Endodermal cell (in vitro differentiated cells): ENCODE measurements around the gene ARL6IP4. TPM values are rescaled to one million over a fixed set of nuclear protein-coding genes. Genes with fewer than 3 reads are reported as not detected.

Experiments
- DNase-seq: peaks from one replicate; pipeline ENCODE4 v3.0.0-alpha.2; 2017
- H3K27ac ChIP-seq: 2 replicates; pipeline ENCODE4 v1.5.1; 2013; ENCODE audit warnings: mild to moderate bottlenecking, low read depth, low read length, moderate library complexity
- H3K27me3 ChIP-seq: 2 replicates; pipeline ENCODE4 v1.6.1; 2013; ENCODE audit warnings: mild to moderate bottlenecking, low read length, moderate library complexity; ENCODE audit not compliant: insufficient read depth, control insufficient read depth, poor library complexity, severe bottlenecking
- H3K36me3 ChIP-seq: 2 replicates; pipeline ENCODE4 v1.7.0; 2013; ENCODE audit warnings: mild to moderate bottlenecking, low read length, moderate library complexity; ENCODE audit not compliant: control insufficient read depth, insufficient read depth
- H3K4me1 ChIP-seq: one replicate; pipeline ENCODE4 v1.7.0; 2013; ENCODE audit warnings: low read length; ENCODE audit not compliant: control insufficient read depth, insufficient read depth
- H3K4me3 ChIP-seq: 2 replicates; pipeline ENCODE4 v1.5.1; 2013; ENCODE audit warnings: mild to moderate bottlenecking, low read length, moderate library complexity
- H3K9ac ChIP-seq: 2 replicates; pipeline ENCODE4 v1.6.1; 2013; ENCODE audit warnings: mild to moderate bottlenecking, low read length, moderate library complexity; ENCODE audit not compliant: poor library complexity, severe bottlenecking; ENCODE audit errors: extremely low read depth
- H3K9me3 ChIP-seq: 2 replicates; pipeline ENCODE4 v1.6.1; 2013; ENCODE audit warnings: mild to moderate bottlenecking, low read length, moderate library complexity; ENCODE audit not compliant: control insufficient read depth
- H3K27ac Mint-ChIP-seq: 2 replicates; pipeline ENCODE4 v1.8.0; 2020; ENCODE audit warnings: mixed read lengths
- H3K27me3 Mint-ChIP-seq: 2 replicates; pipeline ENCODE4 v1.8.0; 2021; ENCODE audit warnings: mild to moderate bottlenecking, mixed read lengths; ENCODE audit not compliant: insufficient read depth
- H3K36me3 Mint-ChIP-seq: 2 replicates; pipeline ENCODE4 v1.8.0; 2020; ENCODE audit warnings: low read depth, mixed read lengths
- H3K4me1 Mint-ChIP-seq: 2 replicates; pipeline ENCODE4 v1.8.0; 2020; ENCODE audit warnings: mixed read lengths
- H3K4me3 Mint-ChIP-seq: 2 replicates; pipeline ENCODE4 v1.8.0; 2020; ENCODE audit warnings: mild to moderate bottlenecking, moderate library complexity, mixed read lengths
- H3K9me3 Mint-ChIP-seq: 2 replicates; pipeline ENCODE4 v1.8.0; 2020; ENCODE audit warnings: mild to moderate bottlenecking, mixed read lengths
- WGBS, 2 experiments: methylation state at CpG; one replicate each; pipeline versions ENCODE4 v1.1.5 to v1.1.7; 2013; ENCODE audit warnings: missing lambda C conversion rate in 2 of 2, mixed read lengths in 1 of 2; ENCODE audit not compliant: insufficient coverage in 1 of 2, insufficient read length in 1 of 2; 5-methylcytosine and 5-hydroxymethylcytosine counted together
- total RNA-seq, 2 donors: library from RNA; stranded (reverse); fragmentation: NEBNext Ultra II Directional in 1 of 2; extraction: Animal tissue kit (Norgen Biotek cat#: 25700) in 1 of 2; gene quantifications; 2 replicates in 1 of 2; 3 replicates in 1 of 2; pipeline ENCODE4 v1.2.1, GENCODE V29; 2021
- TF ChIP-seq, protein P1 (sequence below): fragments of 200-600 bp; sonication (generic); conservative IDR thresholded peaks from 2 replicates; pipeline ENCODE4 v1.5.0; 2021; ENCODE audit warnings: antibody characterized with exemption, mild to moderate bottlenecking

The ARL6IP4 gene
- total RNA-seq, 2 donors from 2014 or later: 136 to 149 TPM

DNA sequence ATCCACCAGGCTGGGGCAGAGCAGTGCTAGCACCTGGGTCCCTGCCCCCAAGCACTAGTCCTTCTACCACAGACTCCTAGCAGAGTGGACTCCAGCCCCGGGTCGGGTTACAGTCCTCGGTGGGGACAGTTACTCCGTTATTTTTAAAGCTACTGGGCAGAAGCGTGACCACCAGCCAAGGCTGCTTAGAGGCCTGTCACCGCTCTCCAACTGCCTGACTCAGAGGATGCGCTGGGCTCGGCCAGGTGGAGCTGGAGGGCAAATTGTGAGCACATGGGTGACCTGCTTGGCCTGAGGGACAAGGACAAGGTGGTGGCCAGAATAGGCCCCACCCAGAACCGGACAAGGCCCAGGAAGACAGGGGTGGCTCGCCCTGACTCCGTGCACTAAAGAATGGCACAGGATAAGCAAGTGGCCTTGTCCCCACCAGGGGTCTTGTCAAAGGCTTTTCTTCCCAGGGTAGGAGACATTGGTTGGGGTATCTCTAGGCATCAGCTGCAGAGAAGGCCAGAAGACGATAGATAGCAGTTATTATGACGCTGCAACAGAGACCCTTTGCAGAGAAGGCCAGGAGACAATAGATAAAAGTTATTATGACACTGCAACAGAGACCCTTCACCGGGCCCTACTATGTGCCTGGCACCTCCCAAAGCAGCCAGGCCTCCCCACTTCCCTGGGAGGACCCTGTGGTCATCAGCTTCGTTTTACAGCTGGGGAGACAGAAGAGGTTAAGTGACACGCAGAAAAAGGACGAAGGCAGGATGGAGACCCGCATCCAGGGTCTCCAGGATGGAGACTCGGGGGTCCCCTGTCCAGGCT lies 15.8 kb upstream of the ARL6IP4 start:
- no peak overlapping the region for H3K27ac ChIP-seq
- no peak overlapping the region for H3K9ac ChIP-seq
- no peaks in the 10 kb centered on the region for H3K27me3 ChIP-seq
- H3K9me3 ChIP-seq: no peaks in the 10 kb centered on the region
- peak; percentile 57 for DNase-seq
- peaks cover 11% of the 10 kb centered on the region for H3K27me3 Mint-ChIP-seq
- 91 to 94% methylated on average over 14 to 19 of the region's 19 CpGs for WGBS, 2 experiments
- no peaks in the 10 kb centered on the region for H3K36me3 ChIP-seq
- no peak overlapping the region for H3K4me3 ChIP-seq
- H3K36me3 Mint-ChIP-seq: no peaks in the 10 kb centered on the region
- H3K4me1 ChIP-seq: peaks cover 3% of the 10 kb centered on the region
- H3K9me3 Mint-ChIP-seq: no peaks in the 10 kb centered on the region
- TF ChIP-seq, protein P1, sequence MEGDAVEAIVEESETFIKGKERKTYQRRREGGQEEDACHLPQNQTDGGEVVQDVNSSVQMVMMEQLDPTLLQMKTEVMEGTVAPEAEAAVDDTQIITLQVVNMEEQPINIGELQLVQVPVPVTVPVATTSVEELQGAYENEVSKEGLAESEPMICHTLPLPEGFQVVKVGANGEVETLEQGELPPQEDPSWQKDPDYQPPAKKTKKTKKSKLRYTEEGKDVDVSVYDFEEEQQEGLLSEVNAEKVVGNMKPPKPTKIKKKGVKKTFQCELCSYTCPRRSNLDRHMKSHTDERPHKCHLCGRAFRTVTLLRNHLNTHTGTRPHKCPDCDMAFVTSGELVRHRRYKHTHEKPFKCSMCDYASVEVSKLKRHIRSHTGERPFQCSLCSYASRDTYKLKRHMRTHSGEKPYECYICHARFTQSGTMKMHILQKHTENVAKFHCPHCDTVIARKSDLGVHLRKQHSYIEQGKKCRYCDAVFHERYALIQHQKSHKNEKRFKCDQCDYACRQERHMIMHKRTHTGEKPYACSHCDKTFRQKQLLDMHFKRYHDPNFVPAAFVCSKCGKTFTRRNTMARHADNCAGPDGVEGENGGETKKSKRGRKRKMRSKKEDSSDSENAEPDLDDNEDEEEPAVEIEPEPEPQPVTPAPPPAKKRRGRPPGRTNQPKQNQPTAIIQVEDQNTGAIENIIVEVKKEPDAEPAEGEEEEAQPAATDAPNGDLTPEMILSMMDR: no peak
- no peak overlapping the region for H3K4me3 Mint-ChIP-seq
- H3K27ac Mint-ChIP-seq: no peak overlapping the region
- H3K4me1 Mint-ChIP-seq: no peaks in the 10 kb centered on the region

DNA sequence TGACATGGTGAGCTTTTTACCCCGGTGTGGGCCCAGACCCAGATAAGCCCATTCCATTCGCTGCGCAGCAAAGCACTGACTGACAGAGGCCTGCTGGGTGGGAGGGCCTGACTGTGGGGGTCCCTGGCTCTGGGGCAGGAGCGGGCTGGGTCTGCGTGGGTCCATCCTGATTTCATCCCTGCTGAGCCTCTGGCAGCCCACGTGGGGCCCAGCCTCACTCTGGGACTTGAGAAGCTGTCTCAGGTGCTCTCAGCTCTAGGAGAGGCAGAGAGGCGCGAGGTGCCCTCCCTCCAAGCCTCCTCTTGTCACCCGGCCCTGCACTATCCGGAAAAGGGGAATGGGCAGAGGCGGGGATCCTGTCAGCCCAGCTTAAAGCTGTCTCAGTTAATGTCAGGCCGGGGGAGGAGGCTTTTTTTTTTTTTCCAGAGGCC lies 15.1 kb upstream of the ARL6IP4 start:
- TF ChIP-seq, protein P1: no peak

DNA sequence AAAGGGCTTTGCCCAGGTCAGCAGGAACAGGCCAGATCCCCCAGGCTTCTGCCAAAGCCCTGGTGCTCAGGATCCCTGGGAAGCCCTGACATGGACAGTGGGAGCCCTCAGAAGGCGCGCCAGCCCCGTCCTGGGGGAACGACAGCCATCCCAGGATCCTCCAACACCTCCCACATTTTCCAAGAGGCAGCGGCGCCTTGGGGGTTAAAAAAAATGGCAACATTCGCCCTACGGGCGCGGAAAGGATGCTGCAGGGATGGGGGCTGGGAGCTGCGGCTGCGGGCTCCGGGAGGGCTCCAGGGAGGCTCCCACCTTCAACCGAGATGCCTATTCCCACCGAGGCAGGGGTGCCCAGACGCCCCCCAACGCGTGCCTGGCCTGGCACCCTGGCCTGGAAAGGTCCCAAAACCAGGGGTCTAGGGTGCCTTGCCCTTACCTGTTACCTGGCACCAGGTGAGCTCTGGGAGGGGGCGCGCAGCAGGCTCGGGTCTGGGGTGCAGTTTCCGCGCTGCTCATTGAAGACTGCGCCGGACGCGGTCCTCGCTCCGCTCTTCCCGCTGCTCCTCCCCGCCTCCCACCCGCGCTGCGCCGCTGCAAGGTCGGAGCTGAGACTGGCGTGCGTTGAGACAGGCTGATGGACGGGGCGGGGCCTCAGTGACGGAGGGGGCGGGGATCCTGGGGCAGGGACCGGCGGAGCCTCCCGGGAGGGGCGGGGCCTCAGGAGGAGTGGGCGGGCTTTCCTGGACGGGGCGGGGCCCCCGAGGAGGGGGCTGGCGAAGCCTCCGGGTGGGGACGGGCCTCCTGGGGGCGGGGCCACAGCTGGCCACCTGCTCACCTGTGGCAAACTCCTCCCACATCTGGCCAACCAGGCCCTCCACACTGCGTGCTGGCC lies 14.4 kb upstream of the ARL6IP4 start, which contains the start of gene ABCB9:
ABCB9 (minus strand) TSS at position 613 of the 892 bp plus-strand sequence. CDS start 6,228 bp downstream, outside the sequence.
- Mint-ChIP-seq H3K4me1 (no peaks in the 10 kb centered on the region), H3K27ac (no peak within 1 kb of the TSS)
- WGBS, 2 experiments: 2 to 3% methylated on average over 16 to 54 of the region's 55 CpGs

More for the DNA sequence above, 15.1 kb upstream of the ARL6IP4 start:
- no peaks in the 10 kb centered on the region for H3K27me3 ChIP-seq
- H3K36me3 ChIP-seq: no peaks in the 10 kb centered on the region
- Mint-ChIP-seq H3K27ac (no peak overlapping the region), H3K9me3 (no peaks in the 10 kb centered on the region), H3K27me3 (peaks cover 11% of the 10 kb centered on the region), H3K36me3 (no peaks in the 10 kb centered on the region), H3K4me3 (peak overlapping the region; percentile 58), H3K4me1 (no peaks in the 10 kb centered on the region)
- H3K27ac ChIP-seq: no peak overlapping the region
- no peak overlapping the region for H3K9ac ChIP-seq
- DNase-seq: peak; percentile 64
- WGBS, 2 experiments: 53 to 60% methylated on average over 7 to 12 of the region's 12 CpGs
- H3K9me3 ChIP-seq: no peaks in the 10 kb centered on the region
- H3K4me3 ChIP-seq: peak overlapping the region; percentile 81
- peaks cover 3% of the 10 kb centered on the region for H3K4me1 ChIP-seq

More for the DNA sequence above, 14.4 kb upstream of the ARL6IP4 start, which contains the start of gene ABCB9:
- H3K27me3 Mint-ChIP-seq: peaks cover 11% of the 10 kb centered on the region
- no peaks in the 10 kb centered on the region for H3K36me3 Mint-ChIP-seq
- H3K27me3 ChIP-seq: no peaks in the 10 kb centered on the region
- H3K4me1 ChIP-seq: peaks cover 3% of the 10 kb centered on the region
- no peak within 1 kb of the TSS for H3K27ac ChIP-seq
- peak; percentile 100 for DNase-seq
- no peaks in the 10 kb centered on the region for H3K9me3 Mint-ChIP-seq
- H3K36me3 ChIP-seq: no peaks in the 10 kb centered on the region
- no peaks in the 10 kb centered on the region for H3K9me3 ChIP-seq
- H3K9ac ChIP-seq: no peak within 1 kb of the TSS
- TF ChIP-seq, protein P1: no peak
- H3K4me3 ChIP-seq: peak within 1 kb of the TSS; percentile 81
- peak within 1 kb of the TSS; percentile 58 for H3K4me3 Mint-ChIP-seq
